ENCODE results near the gene ISG15. TPM values are rescaled to one million over a fixed set of nuclear protein-coding genes. Genes with fewer than 3 reads are reported as not detected.

Gene ISG15
- total and polyA plus RNA-seq, 9 of the 15 experiments (the other 6 are each of a cell fraction or from before 2014, with no cell fraction given), result 0.40 to 58.3 (median 12.2) TPM

GRCh38 chr1:1000357-1001056, 12.8 kb upstream of the ISG15 start (continued):
- TF ChIP-seq JUN (IDR thresholded peaks at IDR 0.05; ENCODE audit: borderline replicate concordance, low read depth, low read length), result peak; percentile 100
- peak; percentile 100 for TF ChIP-seq JUN (CRISPR knock-in tag; IDR thresholded peaks at IDR 0.05; ENCODE audit: borderline replicate concordance)
- TF ChIP-seq ZFP91 (CRISPR knock-in tag; IDR thresholded peaks at IDR 0.05), result peak; percentile 77
- TF ChIP-seq, protein P1, sequence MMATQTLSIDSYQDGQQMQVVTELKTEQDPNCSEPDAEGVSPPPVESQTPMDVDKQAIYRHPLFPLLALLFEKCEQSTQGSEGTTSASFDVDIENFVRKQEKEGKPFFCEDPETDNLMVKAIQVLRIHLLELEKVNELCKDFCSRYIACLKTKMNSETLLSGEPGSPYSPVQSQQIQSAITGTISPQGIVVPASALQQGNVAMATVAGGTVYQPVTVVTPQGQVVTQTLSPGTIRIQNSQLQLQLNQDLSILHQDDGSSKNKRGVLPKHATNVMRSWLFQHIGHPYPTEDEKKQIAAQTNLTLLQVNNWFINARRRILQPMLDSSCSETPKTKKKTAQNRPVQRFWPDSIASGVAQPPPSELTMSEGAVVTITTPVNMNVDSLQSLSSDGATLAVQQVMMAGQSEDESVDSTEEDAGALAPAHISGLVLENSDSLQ (IDR thresholded peaks at IDR 0.05), result no peak
- TF ChIP-seq PURB (CRISPR knock-in tag; IDR thresholded peaks at IDR 0.05; ENCODE audit: low read depth), result no peak
- no peak for TF ChIP-seq ZNF79 (CRISPR knock-in tag; IDR thresholded peaks at IDR 0.05; ENCODE audit: low read depth)
- TF ChIP-seq BRF1 (IDR thresholded peaks at IDR 0.05; ENCODE audit: borderline replicate concordance, extremely low read depth, insufficient read length), result no peak
- TF ChIP-seq ZNF12 (CRISPR knock-in tag; IDR thresholded peaks at IDR 0.05), result no peak
- TF ChIP-seq ZKSCAN1 (IDR thresholded peaks at IDR 0.05; ENCODE audit: low read depth, low read length), result peak; percentile 53; the same call in 1 of the 2 replicates
- TF ChIP-seq ZSCAN29 (IDR thresholded peaks at IDR 0.05), result no peak; the same call in 1 of the 2 replicates
- TF ChIP-seq, protein P2, sequence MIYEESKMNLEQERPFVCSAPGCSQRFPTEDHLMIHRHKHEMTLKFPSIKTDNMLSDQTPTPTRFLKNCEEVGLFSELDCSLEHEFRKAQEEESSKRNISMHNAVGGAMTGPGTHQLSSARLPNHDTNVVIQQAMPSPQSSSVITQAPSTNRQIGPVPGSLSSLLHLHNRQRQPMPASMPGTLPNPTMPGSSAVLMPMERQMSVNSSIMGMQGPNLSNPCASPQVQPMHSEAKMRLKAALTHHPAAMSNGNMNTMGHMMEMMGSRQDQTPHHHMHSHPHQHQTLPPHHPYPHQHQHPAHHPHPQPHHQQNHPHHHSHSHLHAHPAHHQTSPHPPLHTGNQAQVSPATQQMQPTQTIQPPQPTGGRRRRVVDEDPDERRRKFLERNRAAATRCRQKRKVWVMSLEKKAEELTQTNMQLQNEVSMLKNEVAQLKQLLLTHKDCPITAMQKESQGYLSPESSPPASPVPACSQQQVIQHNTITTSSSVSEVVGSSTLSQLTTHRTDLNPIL (CRISPR knock-in tag; IDR thresholded peaks at IDR 0.05), result no peak; the same call in 1 of the 2 replicates
- no peak for TF ChIP-seq DDX20 (tag; IDR thresholded peaks at IDR 0.05; ENCODE audit: low read depth)
- TF ChIP-seq, protein P3, sequence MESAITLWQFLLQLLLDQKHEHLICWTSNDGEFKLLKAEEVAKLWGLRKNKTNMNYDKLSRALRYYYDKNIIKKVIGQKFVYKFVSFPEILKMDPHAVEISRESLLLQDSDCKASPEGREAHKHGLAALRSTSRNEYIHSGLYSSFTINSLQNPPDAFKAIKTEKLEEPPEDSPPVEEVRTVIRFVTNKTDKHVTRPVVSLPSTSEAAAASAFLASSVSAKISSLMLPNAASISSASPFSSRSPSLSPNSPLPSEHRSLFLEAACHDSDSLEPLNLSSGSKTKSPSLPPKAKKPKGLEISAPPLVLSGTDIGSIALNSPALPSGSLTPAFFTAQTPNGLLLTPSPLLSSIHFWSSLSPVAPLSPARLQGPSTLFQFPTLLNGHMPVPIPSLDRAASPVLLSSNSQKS (CRISPR knock-in tag; IDR thresholded peaks at IDR 0.05), result no peak
- peak; percentile 82; the same call in 1 of the 2 replicates for TF ChIP-seq HOMEZ (CRISPR knock-in tag; IDR thresholded peaks at IDR 0.05)
- TF ChIP-seq CBFB (CRISPR knock-in tag; IDR thresholded peaks at IDR 0.05), result no peak; the same call in 1 of the 2 replicates
- 0 out of 2 replicates have a peak, but pooled peaks have one; percentile 51 for TF ChIP-seq FOXO4 (CRISPR knock-in tag; IDR thresholded peaks at IDR 0.05)
- TF ChIP-seq HNRNPLL (IDR thresholded peaks at IDR 0.05; ENCODE audit: low read depth, low read length, poor library complexity, severe bottlenecking), result peak; percentile 60
- peak; percentile 75 for TF ChIP-seq PCBP2 (IDR thresholded peaks at IDR 0.05; ENCODE audit: low read depth, low read length, poor library complexity, severe bottlenecking)
- peak; percentile 87; the same call in 1 of the 2 replicates for TF ChIP-seq ZNF232 (CRISPR knock-in tag; IDR thresholded peaks at IDR 0.05)
